BLaER1 (cell line): ENCODE results near the gene SLC26A1.
A peak's percentile ranks its signal among the peaks of the same experiment; 100 is the strongest.
"Not testable (repeated sequence)": the region's sequence is repeated elsewhere in the genome, so short reads cannot be mapped to it uniquely, and the experiment has no call there.

Experiments
- H3K27ac ChIP-seq: shearing (Covaris generic); formaldehyde crosslinking; 2 replicates; pipeline ENCODE4 v1.8.1; 2022
- H3K27me3 ChIP-seq: shearing (Covaris generic); formaldehyde crosslinking; 2 replicates; pipeline ENCODE4 v1.8.1; 2022
- H3K36me3 ChIP-seq: shearing (Covaris generic); formaldehyde crosslinking; 2 replicates; pipeline ENCODE4 v1.8.1; 2022
- H3K4me1 ChIP-seq: shearing (Covaris generic); formaldehyde crosslinking; 2 replicates; pipeline ENCODE4 v1.8.1; 2022
- H3K4me2 ChIP-seq: shearing (Covaris generic); formaldehyde crosslinking; 2 replicates; pipeline ENCODE4 v1.8.1; 2022
- H3K4me3 ChIP-seq: shearing (Covaris generic); formaldehyde crosslinking; 2 replicates; pipeline ENCODE4 v1.8.1; 2022
- H3K9ac ChIP-seq: shearing (Covaris generic); formaldehyde crosslinking; 2 replicates; pipeline ENCODE4 v1.8.1; 2022
- H3K9me3 ChIP-seq: shearing (Covaris generic); formaldehyde crosslinking; 2 replicates; pipeline ENCODE4 v1.8.1; 2022
- H4K20me1 ChIP-seq: shearing (Covaris generic); formaldehyde crosslinking; 2 replicates; pipeline ENCODE4 v1.8.1; 2022
- Cebpa-rat ChIP-seq: shearing (Covaris generic); IDR thresholded peaks from 2 replicates; pipeline ENCODE4 v1.8.1; 2022

SLC26A1 gene

GRCh38 chr4:986428-986878 lies 6.8 kb downstream of the SLC26A1 start:
- Histone ChIP-seq H3K9me3 (no peaks in the 10 kb centered on the region), H3K4me2 (peak overlapping the region; percentile 93), H3K4me1 (peaks cover 42% of the 10 kb centered on the region), H3K9ac (peak overlapping the region; percentile 83), H4K20me1 (peaks cover 43% of the 10 kb centered on the region), H3K4me3 (peak overlapping the region; percentile 78), H3K27ac (peak overlapping the region; percentile 70), H3K36me3 (peaks cover 24% of the 10 kb centered on the region; the same call in 1 of the 2 replicates), H3K27me3 (no peaks in the 10 kb centered on the region)
- no peak for TF ChIP-seq Cebpa-rat

DNA sequence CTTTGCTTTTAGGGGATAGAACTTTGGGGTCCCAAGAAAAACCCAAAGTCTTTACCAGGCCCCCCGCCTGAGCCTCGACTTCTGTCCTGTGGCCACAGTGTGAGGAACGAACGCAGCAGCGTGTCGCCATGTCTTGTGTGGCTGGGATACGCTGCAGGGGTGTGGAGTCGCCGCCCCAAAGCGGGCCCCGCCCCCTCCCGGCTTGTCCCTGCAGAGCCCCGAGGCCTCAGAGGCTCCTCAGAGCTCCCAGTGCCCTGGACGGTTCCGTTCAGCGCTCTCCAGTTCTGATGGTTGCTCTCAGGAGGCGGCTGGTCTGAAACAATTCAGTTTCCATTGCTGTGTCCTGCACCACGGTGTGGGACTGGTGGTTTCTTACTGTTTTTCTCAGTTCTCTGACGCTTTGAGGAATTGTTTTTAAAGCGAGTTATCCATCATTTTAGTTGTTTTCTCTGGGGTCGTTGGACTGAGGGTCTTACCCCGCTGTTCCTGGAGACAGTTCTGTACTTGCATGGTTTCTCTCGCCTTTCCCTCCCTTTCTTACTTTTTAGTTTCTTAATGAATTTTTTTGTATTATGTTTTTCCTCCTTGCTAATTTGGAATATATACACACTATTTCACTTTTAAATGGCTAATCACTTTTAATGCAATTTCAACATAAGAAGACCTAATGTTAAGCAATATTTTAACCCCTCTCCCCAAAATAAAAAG lies 7.9 kb downstream of the SLC26A1 start:
- no peaks in the 10 kb centered on the region for H3K9me3 ChIP-seq
- TF ChIP-seq Cebpa-rat, result no peak
- H4K20me1 ChIP-seq, result peaks cover 31% of the 10 kb centered on the region
- no peak overlapping the region for H3K27ac ChIP-seq
- peaks cover 42% of the 10 kb centered on the region for H3K4me1 ChIP-seq
- H3K4me3 ChIP-seq, result no peak overlapping the region
- peaks cover 13% of the 10 kb centered on the region; the same call in 1 of the 2 replicates for H3K36me3 ChIP-seq
- H3K4me2 ChIP-seq, result peak overlapping the region; percentile 93
- no peaks in the 10 kb centered on the region for H3K27me3 ChIP-seq
- no peak overlapping the region for H3K9ac ChIP-seq

- peaks cover 42% of the 10 kb centered on the region for H3K4me1 ChIP-seq
- no peaks in the 10 kb centered on the region for H3K9me3 ChIP-seq
- no peak overlapping the region for H3K4me3 ChIP-seq
- peaks cover 23% of the 10 kb centered on the region for H4K20me1 ChIP-seq
- H3K9ac ChIP-seq, result no peak overlapping the region
- TF ChIP-seq Cebpa-rat, result no peak
- H3K4me2 ChIP-seq, result peak overlapping the region; percentile 93
- peaks cover 5% of the 10 kb centered on the region; the same call in 1 of the 2 replicates for H3K36me3 ChIP-seq
- H3K27me3 ChIP-seq, result no peaks in the 10 kb centered on the region
- H3K27ac ChIP-seq, result no peak overlapping the region
Measured at GRCh38 chr4:984336-985054, 8.7 kb downstream of the SLC26A1 start.

- TF ChIP-seq Cebpa-rat, result no peak
- no peaks in the 10 kb centered on the region for H3K9me3 ChIP-seq
- H4K20me1 ChIP-seq, result peaks cover 7% of the 10 kb centered on the region
- no peaks in the 10 kb centered on the region for H3K36me3 ChIP-seq
- no peaks in the 10 kb centered on the region for H3K27me3 ChIP-seq
- H3K4me2 ChIP-seq, result no peak overlapping the region
- 0 out of 2 replicates have a peak overlapping the region, but pooled peaks have one; percentile 3 for H3K9ac ChIP-seq
- no peak overlapping the region for H3K4me3 ChIP-seq
- no peak overlapping the region for H3K27ac ChIP-seq
- peaks cover 26% of the 10 kb centered on the region for H3K4me1 ChIP-seq
Measured at GRCh38 chr4:982814-983213, 10.4 kb downstream of the SLC26A1 start.

- Histone ChIP-seq H3K27ac (no peak overlapping the region), H3K4me1 (peaks cover 21% of the 10 kb centered on the region), H3K4me3 (no peak overlapping the region)
Measured at GRCh38 chr4:982291-982690, 10.9 kb downstream of the SLC26A1 start.

DNA sequence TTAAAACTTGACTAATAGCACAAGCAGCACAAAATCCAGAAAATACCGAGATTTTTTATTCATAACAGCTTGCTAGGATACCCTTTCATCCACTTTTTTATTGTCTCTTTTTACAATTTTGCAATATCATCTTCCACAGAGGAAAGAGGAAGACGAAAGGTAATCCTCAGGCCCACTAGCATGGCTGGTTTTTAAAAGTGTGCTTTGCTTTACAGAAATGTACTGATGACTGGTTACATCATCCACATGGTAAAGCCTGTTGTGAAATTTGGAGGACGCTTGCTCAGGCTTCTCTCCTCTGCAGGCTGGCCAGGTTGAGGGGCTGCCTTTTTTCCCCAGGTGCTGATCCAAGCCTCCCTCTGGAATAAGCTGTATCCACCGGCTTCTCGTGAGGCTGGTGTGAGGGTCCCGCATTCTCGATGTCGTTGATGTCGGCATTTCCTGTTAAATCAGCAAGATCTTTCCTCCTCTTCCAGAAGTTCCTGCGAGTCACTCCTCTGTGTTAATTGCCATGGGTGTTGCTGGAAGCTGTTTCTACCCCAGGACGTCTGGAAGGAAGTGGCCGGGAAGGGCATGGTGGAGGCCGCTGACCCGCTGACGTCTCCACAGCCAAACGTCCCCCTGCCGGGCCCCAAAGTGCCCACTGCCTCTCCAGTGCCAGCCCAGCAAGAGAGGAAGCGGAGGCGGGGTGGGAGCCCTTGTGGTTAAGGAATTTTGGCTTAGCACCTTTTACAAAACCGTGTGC lies 14.1 kb downstream of the SLC26A1 start:
- Histone ChIP-seq H3K27me3 (no peaks in the 10 kb centered on the region), H3K9ac (no peak overlapping the region), H3K4me2 (no peak overlapping the region), H3K9me3 (peaks cover 10% of the 10 kb centered on the region), H3K4me1 (0 out of 2 replicates have a peak, but pooled peaks cover 5% of the 10 kb centered on the region), H3K36me3 (no peaks in the 10 kb centered on the region), H4K20me1 (no peaks in the 10 kb centered on the region), H3K4me3 (no peak overlapping the region), H3K27ac (no peak overlapping the region)
- TF ChIP-seq Cebpa-rat, result no peak

More at GRCh38 chr4:982291-982690, 10.9 kb downstream of the SLC26A1 start:
- H4K20me1 ChIP-seq, result peaks cover 1% of the 10 kb centered on the region
- no peak overlapping the region for H3K4me2 ChIP-seq
- H3K9ac ChIP-seq, result no peak overlapping the region
- no peaks in the 10 kb centered on the region for H3K9me3 ChIP-seq
- no peaks in the 10 kb centered on the region for H3K27me3 ChIP-seq
- H3K36me3 ChIP-seq, result no peaks in the 10 kb centered on the region
- no peak for TF ChIP-seq Cebpa-rat

GRCh38 chr4:976016-976415 lies 17.2 kb downstream of the SLC26A1 start:
- H4K20me1 ChIP-seq, result peaks cover 22% of the 10 kb centered on the region
- H3K4me2 ChIP-seq, H3K9ac ChIP-seq, H3K27me3 ChIP-seq, H3K36me3 ChIP-seq, H3K4me3 ChIP-seq, H3K27ac ChIP-seq: not testable (repeated sequence)
- H3K4me1 ChIP-seq, result peaks cover 23% of the 10 kb centered on the region
- H3K9me3 ChIP-seq, result peaks cover 15% of the 10 kb centered on the region

DNA sequence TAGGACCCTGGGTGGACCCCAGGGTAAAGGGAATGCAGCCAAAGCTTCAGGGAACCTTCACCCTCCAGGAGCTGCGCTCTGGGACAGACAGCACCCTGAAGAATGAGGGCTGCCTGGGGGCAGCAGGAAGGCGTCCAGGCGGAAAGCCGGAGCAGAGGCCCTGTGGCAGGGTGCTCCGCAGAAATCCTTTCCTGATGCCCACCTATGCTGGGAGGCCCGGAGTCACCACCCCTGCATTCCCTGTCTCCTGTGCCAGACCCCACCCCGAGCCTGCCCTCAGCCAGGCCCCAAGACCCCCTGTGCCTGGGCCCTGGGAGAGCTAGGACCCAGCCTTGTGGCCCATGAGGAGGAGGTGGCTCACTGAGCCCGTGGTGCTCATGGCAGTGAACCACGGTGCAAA lies 18.5 kb downstream of the SLC26A1 start:
- Histone ChIP-seq H3K36me3 (peaks cover 15% of the 10 kb centered on the region; the same call in 1 of the 2 replicates), H3K4me2 (no peak overlapping the region), H3K9ac (no peak overlapping the region), H3K27ac (no peak overlapping the region), H3K27me3 (no peaks in the 10 kb centered on the region), H4K20me1 (peaks cover 34% of the 10 kb centered on the region), H3K4me3 (no peak overlapping the region), H3K9me3 (peaks cover 15% of the 10 kb centered on the region), H3K4me1 (peaks cover 24% of the 10 kb centered on the region)
- no peak for TF ChIP-seq Cebpa-rat

DNA sequence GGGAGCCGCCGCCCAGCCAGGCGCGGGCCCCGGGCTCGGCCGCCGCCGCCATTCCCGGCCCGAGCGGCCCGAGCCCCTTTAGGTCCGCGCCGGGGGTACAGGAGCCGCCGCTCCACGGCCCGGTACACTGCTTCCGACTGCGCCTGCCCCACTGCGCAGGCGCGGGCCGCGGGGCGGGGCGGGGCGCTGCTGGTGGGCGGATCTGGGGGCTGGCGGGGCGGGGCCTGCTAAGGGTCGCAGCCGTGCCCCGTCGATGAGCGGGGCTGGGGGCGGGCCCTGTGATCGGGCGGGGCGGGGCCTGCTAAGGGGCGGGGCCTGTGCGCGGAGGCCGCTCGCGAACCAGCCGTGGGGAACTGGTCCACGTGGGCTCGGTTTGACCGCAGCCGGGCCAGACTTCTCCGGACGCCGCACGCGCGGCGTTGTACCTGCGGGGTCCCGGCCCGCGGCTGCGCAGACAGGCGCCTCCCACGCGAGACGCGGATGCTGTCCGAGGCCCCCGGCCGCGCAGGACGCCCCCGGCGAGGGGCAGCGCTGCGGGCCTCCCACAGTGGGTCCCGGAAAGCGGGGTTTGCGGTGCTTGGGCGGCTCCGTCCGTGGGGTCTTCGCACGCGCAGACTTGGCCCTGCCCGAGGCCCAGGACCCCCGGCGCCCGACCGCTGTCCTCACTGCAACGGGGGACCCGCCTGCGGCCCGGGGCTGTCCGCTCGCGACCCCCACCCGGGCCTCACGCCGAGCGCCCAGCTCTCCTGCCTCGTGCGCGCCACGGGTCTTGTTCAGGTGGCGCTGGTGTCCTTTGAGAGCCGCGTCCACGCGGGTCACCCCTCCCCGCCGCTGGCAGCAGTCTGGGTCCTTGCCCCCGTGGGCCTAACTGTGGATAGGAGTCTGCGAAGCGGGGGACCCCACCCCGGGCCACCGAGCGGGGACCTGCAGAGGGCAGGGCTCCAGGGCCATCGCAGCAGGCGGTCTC lies 19.5 kb downstream of the SLC26A1 start, which contains the start of gene DGKQ:
DGKQ (minus strand) TSS at position 139 of the 967 bp plus-strand sequence; CDS start at position 52, 87 bp downstream.
- H4K20me1 ChIP-seq, result peaks cover 39% of the 10 kb centered on the region
- TF ChIP-seq Cebpa-rat, result no peak
- peaks cover 15% of the 10 kb centered on the region for H3K9me3 ChIP-seq
- H3K27ac ChIP-seq, result peak within 1 kb of the TSS; percentile 80
- H3K36me3 ChIP-seq, result peaks cover 18% of the 10 kb centered on the region; the same call in 1 of the 2 replicates
- peaks cover 34% of the 10 kb centered on the region for H3K4me1 ChIP-seq
- H3K4me2 ChIP-seq, result peak within 1 kb of the TSS; percentile 100
- H3K4me3 ChIP-seq, result peak within 1 kb of the TSS; percentile 96
- no peaks in the 10 kb centered on the region for H3K27me3 ChIP-seq
- peak within 1 kb of the TSS; percentile 91 for H3K9ac ChIP-seq
